ENCODE data around the gene BSN.

BSN gene

GRCh38 chr3:49628249-49628648 lies 74.0 kb downstream of the BSN start:
- no peak for TF ChIP-seq EP300 (IDR thresholded peaks at IDR 0.05; ENCODE audit: borderline replicate concordance)
- TF ChIP-seq CREB1 (IDR thresholded peaks at IDR 0.05; ENCODE audit: low read depth), result no peak
- TF ChIP-seq NFIC (IDR thresholded peaks at IDR 0.05), result no peak
- no peak for TF ChIP-seq CEBPB (IDR thresholded peaks at IDR 0.05)
- TF ChIP-seq TCF12 (IDR thresholded peaks at IDR 0.05; ENCODE audit: low read depth), result no peak
- TF ChIP-seq EGR1 (IDR thresholded peaks at IDR 0.05), result no peak
- TF ChIP-seq TAF1 (IDR thresholded peaks at IDR 0.05; ENCODE audit: low read depth), result no peak
- TF ChIP-seq YY1 (IDR thresholded peaks at IDR 0.05; ENCODE audit: low read depth), result no peak
- no peak for TF ChIP-seq FOXM1 (IDR thresholded peaks at IDR 0.05; ENCODE audit: borderline replicate concordance, low read depth)
- TF ChIP-seq RAD21 (IDR thresholded peaks at IDR 0.05; ENCODE audit: low read depth), result no peak
- no peak for TF ChIP-seq USF1 (IDR thresholded peaks at IDR 0.05)
- TF ChIP-seq MAX (IDR thresholded peaks at IDR 0.05), result no peak
- no peak for TF ChIP-seq ZBTB7A (IDR thresholded peaks at IDR 0.05; ENCODE audit: low read depth)
- no peak for TF ChIP-seq TEAD4 (IDR thresholded peaks at IDR 0.05)
- TF ChIP-seq REST (IDR thresholded peaks at IDR 0.05; ENCODE audit: low read depth), result no peak

- TF ChIP-seq REST (IDR thresholded peaks at IDR 0.05; ENCODE audit: low read depth) (no peak), YY1 (IDR thresholded peaks at IDR 0.05; ENCODE audit: low read depth) (no peak)
Measured at GRCh38 chr3:49629451-49629850, 75.2 kb downstream of the BSN start.

- no peak for TF ChIP-seq ZBTB7A (IDR thresholded peaks at IDR 0.05; ENCODE audit: low read depth)
- TF ChIP-seq EGR1 (IDR thresholded peaks at IDR 0.05), result no peak
- TF ChIP-seq MAX (IDR thresholded peaks at IDR 0.05), result no peak
- no peak for TF ChIP-seq EP300 (IDR thresholded peaks at IDR 0.05; ENCODE audit: borderline replicate concordance)
- TF ChIP-seq CREB1 (IDR thresholded peaks at IDR 0.05; ENCODE audit: low read depth), result no peak
- no peak for TF ChIP-seq TCF12 (IDR thresholded peaks at IDR 0.05; ENCODE audit: low read depth)
- no peak for TF ChIP-seq USF1 (IDR thresholded peaks at IDR 0.05)
- TF ChIP-seq RAD21 (IDR thresholded peaks at IDR 0.05; ENCODE audit: low read depth), result no peak
- no peak for TF ChIP-seq REST (IDR thresholded peaks at IDR 0.05; ENCODE audit: low read depth)
- no peak for TF ChIP-seq YY1 (IDR thresholded peaks at IDR 0.05; ENCODE audit: low read depth)
- no peak for TF ChIP-seq FOXM1 (IDR thresholded peaks at IDR 0.05; ENCODE audit: borderline replicate concordance, low read depth)
- no peak for TF ChIP-seq NFIC (IDR thresholded peaks at IDR 0.05)
- TF ChIP-seq TAF1 (IDR thresholded peaks at IDR 0.05; ENCODE audit: low read depth), result no peak
Measured at GRCh38 chr3:49629866-49630265, 75.6 kb downstream of the BSN start.

- TF ChIP-seq CREB1 (IDR thresholded peaks at IDR 0.05; ENCODE audit: low read depth) (no peak), EGR1 (IDR thresholded peaks at IDR 0.05) (no peak), TEAD4 (IDR thresholded peaks at IDR 0.05) (no peak), ZBTB7A (IDR thresholded peaks at IDR 0.05; ENCODE audit: low read depth) (no peak), FOXM1 (IDR thresholded peaks at IDR 0.05; ENCODE audit: borderline replicate concordance, low read depth) (no peak), NFIC (IDR thresholded peaks at IDR 0.05) (no peak), MAX (IDR thresholded peaks at IDR 0.05) (no peak), YY1 (IDR thresholded peaks at IDR 0.05; ENCODE audit: low read depth) (no peak), CEBPB (IDR thresholded peaks at IDR 0.05) (no peak)
Measured at GRCh38 chr3:49630784-49631183, 76.5 kb downstream of the BSN start.

- TF ChIP-seq CEBPB (IDR thresholded peaks at IDR 0.05) (no peak), RAD21 (IDR thresholded peaks at IDR 0.05; ENCODE audit: low read depth) (no peak)
Measured at GRCh38 chr3:49634736-49635135, 80.5 kb downstream of the BSN start.
